GM12872 (cell line): ENCODE measurements around the gene MAU2.

Experiments used
- CTCF ChIP-seq: IDR thresholded peaks from 3 replicates; pipeline ENCODE4 v1.5.1; 2011; ENCODE audit warnings: low read depth, mild to moderate bottlenecking, low read length, moderate library complexity; ENCODE audit not compliant: insufficient read depth

MAU2 gene

GRCh38 chr19:19327672-19328071 is 7.0 kb downstream of the MAU2 start:
- TF ChIP-seq CTCF, result no peak

GRCh38 chr19:19329126-19329525 is 8.5 kb downstream of the MAU2 start:
- TF ChIP-seq CTCF, result no peak

GRCh38 chr19:19334063-19334988 is 13.7 kb downstream of the MAU2 start:
- TF ChIP-seq CTCF, result no peak

GRCh38 chr19:19334989-19335344 is 14.3 kb downstream of the MAU2 start:
- no peak for TF ChIP-seq CTCF

GRCh38 chr19:19335408-19336158 is 15.0 kb downstream of the MAU2 start:
- TF ChIP-seq CTCF, result no peak

- TF ChIP-seq CTCF, result no peak
Observed at GRCh38 chr19:19336597-19336996, 16.0 kb downstream of the MAU2 start.

DNA sequence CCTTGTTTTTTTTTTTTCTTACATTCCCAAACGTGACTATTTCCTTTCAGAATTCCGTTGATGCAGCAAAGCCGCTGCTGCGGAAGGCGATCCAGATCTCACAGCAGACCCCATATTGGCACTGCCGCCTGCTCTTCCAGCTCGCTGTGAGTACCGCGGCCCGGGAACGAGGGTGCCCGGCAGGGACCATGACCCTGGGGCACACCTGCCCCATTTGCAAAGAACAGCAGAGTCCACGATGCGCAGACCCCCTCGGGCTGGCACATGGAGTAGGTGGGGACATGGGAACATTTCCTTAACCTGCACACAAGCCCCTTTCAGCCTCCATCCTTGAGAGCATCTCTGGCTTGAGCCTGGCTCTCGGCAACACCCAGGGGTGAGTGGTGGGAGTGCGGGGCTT is 16.5 kb downstream of the MAU2 start:
- TF ChIP-seq CTCF, result no peak
